ENCODE data around the gene TRPM4.

The TRPM4 gene

DNA sequence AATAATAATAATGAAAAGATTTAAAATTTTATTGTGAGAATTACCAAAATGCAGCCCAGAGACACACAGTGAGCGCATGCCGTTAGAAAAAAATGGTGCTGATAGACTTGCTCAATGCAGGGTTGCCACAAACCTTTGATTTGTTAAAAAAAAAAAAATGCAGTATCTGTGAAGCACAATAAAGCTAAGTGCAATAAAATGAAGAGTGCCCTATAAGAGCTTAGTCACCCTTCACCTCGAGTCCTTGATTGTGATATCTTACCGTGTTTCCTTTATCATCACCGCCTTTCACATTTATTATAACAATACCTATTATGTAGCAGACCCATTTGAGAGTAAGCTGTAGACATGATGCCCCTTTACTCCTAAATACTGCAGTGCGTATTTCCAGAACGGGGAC, 84.2 kb downstream of the TRPM4 start:
- DNase-seq: no peak

DNA sequence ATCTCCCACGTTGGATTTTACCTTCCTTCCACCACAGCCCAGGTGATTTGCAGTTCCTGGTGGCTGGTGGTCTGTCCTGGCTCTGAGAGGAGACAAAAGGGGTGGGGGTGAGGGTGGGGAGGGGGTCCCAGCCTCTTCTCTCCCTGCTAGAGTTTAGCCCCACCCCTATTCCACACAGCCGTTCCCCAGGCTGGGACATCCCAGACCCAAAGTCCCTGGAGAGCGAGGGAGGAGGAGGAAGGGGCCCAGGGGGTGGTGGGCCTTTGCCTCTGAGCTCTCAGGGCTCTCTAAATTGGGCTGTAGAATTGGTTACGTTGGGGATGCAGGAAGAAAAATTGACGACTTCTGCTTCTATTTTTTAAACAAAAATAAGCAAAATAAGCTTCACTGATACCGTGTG, 85.5 kb downstream of the TRPM4 start:
- DNase-seq: no peak

- DNase-seq: no peak
Observed at GRCh38 chr19:49243726-49244125, 86.1 kb downstream of the TRPM4 start.

DNA sequence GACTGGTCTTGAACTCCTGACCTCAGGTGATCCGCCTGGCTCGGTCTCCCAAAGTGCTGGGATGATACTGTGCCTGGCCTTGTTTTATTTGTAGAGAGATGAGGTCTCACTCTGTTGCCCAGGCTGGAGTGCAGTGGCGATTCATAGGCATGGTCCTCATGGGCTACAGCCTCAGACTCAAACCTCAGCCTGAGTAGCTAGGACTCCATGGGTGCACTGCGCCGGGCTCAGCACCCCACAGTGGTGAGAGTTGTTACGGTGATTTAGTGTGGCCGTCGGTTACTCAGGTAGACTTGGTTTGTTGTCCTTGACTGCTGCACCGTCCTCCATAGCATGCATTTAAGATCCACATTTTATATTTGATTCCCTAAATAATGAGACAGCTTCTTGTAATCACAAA, 86.7 kb downstream of the TRPM4 start:
- DNase-seq: no peak

DNA sequence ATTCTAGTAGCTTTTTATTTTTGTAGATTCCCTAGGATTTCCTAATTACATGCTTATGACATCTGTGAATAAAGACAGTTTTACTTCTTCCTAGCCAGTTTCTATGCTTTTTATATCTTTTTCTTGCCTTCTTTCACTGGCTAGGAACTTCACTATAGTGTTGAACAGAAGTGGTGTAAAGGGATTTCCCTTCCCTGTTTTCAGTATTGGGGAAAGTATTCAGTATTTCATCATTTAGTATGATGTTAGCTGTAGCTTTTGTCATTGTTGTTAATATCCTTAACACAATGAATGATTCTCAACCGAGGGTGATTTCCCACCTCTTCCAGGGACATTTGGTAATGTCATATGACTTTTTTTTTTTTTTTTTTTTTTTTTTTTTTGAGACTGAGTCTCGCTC, 90.1 kb downstream of the TRPM4 start:
- DNase-seq: no peak

- no peak for DNase-seq
Observed at GRCh38 chr19:49249933-49250332, 92.3 kb downstream of the TRPM4 start.

DNA sequence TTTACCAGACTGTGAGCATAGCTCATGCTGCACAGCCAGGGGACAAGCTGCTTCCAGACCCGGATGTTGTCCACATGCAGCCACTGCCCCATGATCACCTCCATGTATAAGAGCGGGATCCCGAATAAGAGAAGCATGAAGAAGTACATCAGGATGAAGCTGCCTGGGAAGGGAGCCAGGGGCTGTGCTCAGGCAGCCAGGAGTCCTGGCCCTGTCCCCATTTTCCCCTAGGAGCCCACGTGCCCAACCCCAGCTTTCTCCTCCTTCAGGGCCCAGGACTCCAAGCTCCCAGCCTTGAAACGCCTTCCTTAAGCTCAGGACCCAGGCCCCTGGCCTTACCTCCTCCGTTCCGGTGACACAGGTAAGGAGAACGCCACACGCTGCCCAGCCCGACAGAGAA, 98.1 kb downstream of the TRPM4 start:
- no peak for DNase-seq

- no peak for DNase-seq
Observed at GRCh38 chr19:49256691-49257090, 99.1 kb downstream of the TRPM4 start.

Data from cerebellar nuclear complex (tissue), 1 donor.